Suppressor macrophage treated with lipopolysaccharide for 1 hour (primary cell): Measurements from ENCODE around the gene EPAS1.
A peak's percentile ranks its signal among the peaks of the same experiment; 100 is the strongest.

Source experiments
- DNase-seq, 3 donors: peaks; one replicate each; pipeline ENCODE4 v3.0.0-alpha.2; 2020 to 2022

EPAS1 gene

GRCh38 chr2:46273919-46274318 is 23.3 kb upstream of the EPAS1 start:
- no peak for DNase-seq

GRCh38 chr2:46274586-46274985 is 22.6 kb upstream of the EPAS1 start:
- no peak for DNase-seq

DNA sequence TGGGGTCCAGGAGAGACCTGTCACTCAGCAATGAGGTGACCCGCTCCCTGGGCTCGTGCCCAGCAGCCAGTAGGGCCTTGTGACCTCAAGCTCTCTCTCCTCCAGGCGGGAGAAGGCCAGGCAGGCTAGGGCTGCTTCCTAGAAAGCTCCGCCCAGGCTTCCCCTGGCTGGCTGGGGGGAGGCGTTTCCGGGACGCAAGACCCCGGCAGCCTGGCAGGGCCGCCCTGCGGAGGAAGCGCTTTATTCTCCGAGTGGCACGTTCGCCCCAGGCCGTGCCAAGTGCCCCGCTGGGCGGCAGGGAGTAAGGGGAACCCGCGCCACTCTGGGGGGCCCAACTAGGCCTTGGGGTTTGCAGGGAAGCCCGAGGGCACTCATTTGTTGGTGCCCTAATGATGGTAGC is 21.2 kb upstream of the EPAS1 start:
- peak in 2 of 3 donors; percentile 13 to 33 for DNase-seq

- no peak for DNase-seq
Observed at GRCh38 chr2:46276642-46277041, 20.6 kb upstream of the EPAS1 start.

GRCh38 chr2:46277431-46278190 is 19.6 kb upstream of the EPAS1 start:
- DNase-seq: no peak

DNA sequence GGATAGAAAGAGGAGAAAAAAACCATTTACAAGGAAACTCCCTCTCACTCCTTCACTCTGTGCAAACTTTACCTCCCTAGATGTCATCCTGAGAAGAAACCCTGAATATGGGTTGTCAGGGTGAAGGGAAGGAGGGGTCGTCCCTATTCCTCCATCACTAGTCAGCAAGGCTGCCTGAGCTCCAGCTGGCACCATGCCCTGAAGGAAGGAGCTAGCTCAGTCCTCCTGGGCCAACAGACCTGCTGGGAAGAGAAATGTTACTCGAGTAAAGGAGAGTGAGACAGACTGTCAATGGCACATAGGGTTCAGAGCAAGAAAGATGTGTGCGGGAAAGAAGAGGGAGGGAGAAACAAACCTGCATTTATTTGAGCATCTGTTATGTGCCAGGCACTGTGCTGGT is 18.3 kb upstream of the EPAS1 start:
- no peak for DNase-seq

DNA sequence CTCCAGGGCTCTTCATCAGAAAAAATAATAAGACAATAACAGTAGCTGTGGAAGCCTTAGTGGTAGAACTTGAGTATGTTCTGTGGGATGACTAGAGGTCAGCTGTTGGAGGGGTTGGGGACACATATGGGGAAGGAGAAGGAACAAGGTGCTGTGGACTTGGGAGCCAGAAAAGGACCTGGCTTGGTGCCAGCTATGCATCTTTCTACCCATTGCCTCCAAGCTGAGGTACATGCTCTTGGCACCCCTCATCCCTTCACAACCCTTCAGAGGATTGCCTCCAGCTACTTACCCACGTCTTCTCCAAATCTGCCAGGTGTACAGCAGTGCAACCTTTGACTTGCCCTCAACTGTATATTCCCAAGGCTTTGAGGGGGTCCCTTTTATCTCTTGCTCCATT is 15.3 kb upstream of the EPAS1 start:
- no peak for DNase-seq

- no peak for DNase-seq
Observed at GRCh38 chr2:46283693-46284092, 13.5 kb upstream of the EPAS1 start.

DNA sequence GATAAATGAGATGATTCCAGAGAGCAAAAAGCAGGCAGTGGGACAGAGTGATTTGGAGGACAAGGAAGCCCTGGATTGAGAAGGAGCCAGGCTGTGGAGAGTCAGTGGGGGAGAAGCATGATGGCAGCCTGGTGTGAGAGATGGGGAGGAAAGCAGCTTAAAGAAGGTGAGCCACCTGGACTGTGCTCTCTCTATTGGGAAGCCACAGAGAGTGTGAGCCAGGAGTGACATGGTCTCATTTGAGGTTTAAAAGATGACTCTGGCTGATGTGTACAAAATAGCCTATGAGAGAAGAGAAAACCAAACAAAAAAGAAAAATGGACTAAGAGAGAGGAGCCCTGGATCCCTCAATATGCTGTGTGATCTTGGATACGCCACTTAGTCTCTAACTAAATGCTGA is 12.9 kb upstream of the EPAS1 start:
- no peak for DNase-seq

- no peak for DNase-seq
Observed at GRCh38 chr2:46284796-46285195, 12.4 kb upstream of the EPAS1 start.

DNA sequence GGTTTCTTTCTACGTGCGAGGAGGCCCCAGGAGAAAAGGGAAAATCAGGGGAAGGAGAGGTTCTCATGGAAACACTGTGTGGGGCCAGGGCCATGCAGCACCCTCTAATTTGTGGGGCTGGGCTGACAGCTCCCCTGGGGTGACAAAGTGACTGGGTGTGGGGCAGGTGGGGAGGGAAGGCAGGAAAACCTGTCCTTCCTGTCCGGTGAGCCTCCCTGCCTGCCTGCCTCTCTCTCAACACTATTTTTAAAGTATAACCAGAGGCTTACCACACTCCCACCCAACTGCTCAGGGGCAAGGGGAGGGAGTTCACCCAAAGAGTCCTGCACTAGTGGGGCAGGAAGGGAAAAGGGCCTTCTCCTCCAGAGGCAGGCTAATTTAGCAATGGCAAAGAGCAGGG is 10.5 kb upstream of the EPAS1 start:
- DNase-seq: no peak

GRCh38 chr2:46290078-46290477 is 7.1 kb upstream of the EPAS1 start:
- DNase-seq: no peak

GRCh38 chr2:46293466-46293865 is 3.7 kb upstream of the EPAS1 start:
- DNase-seq: no peak

DNA sequence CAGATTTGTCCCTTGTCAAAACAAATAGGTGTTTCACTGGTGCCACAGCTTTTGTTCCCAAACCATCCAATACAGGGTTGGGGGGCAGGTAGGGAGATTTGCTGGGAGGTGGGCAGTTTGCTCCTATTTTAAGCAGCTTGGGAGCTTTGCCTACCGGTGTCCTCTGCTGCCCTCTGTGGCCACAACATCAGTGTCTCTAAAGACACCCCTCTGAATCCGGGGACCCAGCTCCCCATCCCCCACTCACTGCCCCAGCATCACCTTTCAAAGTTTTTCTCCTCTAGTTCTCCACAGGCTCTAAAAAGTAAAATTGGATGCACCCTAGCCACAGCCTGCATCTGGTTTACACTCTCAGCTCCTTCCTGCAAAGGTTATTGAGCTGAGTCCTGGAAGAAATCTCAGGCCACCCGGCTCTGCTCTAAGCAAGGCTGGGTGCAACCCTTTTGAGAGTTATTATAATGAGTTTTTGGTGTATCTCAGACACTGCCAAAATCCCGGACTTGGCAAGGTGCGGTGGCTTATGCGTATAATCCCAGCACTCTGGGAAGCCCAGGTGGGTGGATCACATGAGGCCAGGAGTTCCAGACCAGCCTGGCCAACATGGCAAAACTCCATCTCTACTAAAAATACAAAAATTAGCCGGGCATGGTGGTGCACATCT is 2.9 kb upstream of the EPAS1 start:
- peak in 1 of 3 donors; percentile 36 for DNase-seq

DNA sequence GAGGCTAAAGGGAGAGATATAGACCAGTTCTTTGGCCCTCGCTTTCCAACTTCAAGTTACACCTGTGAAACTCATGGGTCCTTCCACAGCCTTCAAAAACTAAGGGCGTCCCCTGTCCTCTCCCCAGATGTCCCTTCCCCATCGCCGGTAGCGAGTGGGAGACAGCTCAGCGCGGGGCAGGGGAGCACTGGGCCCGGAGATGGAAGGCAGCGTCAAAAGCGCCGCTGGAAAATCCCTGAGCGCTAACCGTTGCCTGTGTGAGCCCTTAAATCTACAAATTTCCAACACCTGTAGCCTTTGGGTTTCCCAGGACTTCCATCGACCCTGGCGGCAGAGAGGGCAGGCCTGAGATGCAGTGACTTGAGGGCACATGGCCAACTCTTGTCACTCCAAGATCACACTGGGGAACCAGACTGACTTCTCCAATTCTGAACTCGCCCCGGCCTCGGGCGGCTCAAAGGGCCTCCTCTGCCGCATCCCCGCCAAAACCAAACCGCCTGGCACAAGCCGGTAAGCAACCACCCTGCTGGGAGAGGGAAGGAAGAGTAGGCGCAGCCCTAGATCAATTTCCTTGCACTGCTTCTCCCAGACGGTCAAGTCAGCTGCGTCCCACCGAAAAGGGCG is 879 bp upstream of the EPAS1 start:
- DNase-seq: peak; percentile 73 to 82 (median 75)

GRCh38 chr2:46297546-46298271 is 502 bp downstream of the EPAS1 start:
- DNase-seq: peak; percentile 33 to 60 (median 38)

DNA sequence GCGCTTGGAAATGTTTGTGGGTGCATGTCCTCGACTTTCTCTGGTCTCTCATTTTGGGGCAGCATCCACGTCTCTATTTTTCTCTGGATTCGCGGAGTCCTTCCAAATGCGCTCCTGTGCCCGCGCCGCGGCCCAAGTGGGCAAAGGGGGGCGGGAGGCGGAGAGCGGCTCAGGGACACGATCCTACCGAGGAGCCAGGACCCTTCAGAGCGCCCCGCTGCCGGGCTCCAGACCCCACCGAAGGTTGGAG is 990 bp downstream of the EPAS1 start:
- peak in 1 of 3 donors; percentile 48 for DNase-seq

DNA sequence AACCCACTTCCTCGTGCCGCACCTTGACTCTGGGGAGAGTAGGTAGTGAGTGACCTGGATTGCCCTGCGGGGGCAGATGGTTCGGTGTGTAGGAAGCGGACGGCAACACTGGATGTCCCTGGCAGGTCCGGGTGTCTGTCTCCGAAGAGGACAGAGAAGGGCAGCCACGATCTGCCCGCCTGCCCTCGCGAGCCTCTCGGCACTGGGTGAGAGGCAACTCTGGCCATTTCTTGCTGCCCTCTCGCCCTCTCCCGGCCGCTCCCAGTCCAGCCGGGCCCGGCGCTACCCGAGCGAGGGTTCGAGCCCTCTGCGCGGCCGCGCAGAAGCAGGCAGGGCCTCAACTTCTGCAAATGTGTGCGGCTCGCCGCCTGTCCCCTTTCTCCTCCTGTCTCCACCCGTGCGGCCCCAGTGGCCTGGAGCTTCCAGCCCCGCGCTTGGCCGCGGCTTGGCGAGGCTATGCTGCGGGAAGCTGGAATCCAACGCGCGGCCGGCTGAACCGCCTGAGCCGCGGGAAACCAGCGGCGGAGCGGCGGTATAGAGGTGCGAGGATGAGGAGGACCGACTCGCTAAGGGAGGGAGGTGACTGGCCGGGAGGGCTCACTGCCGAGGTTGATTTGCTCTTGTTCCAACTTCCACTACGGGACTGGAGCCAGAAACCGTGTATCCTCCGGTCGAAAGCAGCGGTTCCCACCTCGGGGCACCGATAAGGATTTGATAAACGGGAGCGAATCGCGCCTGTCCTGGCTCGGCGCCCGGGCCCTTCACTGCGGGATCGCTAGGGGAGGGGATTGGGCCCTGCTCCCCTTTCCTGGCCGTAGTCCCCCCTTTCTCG is 1.5 kb downstream of the EPAS1 start:
- peak; percentile 68 to 86 (median 77) for DNase-seq

GRCh38 chr2:46299365-46300263 is 2.4 kb downstream of the EPAS1 start:
- peak; percentile 57 to 70 (median 70) for DNase-seq

- no peak for DNase-seq
Observed at GRCh38 chr2:46300406-46300832, 3.2 kb downstream of the EPAS1 start.

- no peak for DNase-seq
Observed at GRCh38 chr2:46302005-46302695, 4.9 kb downstream of the EPAS1 start.
